ENCODE results near the gene CRYM.
A peak's percentile ranks its signal among the peaks of the same experiment; 100 is the strongest.
"Not testable (repeated sequence)": the region's sequence is repeated elsewhere in the genome, so short reads cannot be mapped to it uniquely, and the experiment has no call there.

Gene CRYM

GRCh38 chr16:21277927-21278706 lies at the start of gene CRYM:
TSS of gene CRYM (minus strand) at chr16:21278290. CDS start at chr16:21278251, 39 bp downstream.
- peak in 41 of 42 donors; percentile 41 to 86 (median 71) for DNase-seq

GRCh38 chr16:21327046-21327445 lies 49.0 kb upstream of the CRYM start:
- no peak for DNase-seq
- intact Hi-C loops (cut with DNase I) = loop anchor here (10.0 kb wide), 1 partner anchor 52 kb away; the partner anchor contains the start of gene CRYM

More at GRCh38 chr16:21277927-21278706, at the start of gene CRYM:
- intact Hi-C loops (cut with DNase I) = loop anchor here (10.0 kb wide), 1 partner anchor 47 kb away; no protein-coding TSS in a partner anchor

DNA sequence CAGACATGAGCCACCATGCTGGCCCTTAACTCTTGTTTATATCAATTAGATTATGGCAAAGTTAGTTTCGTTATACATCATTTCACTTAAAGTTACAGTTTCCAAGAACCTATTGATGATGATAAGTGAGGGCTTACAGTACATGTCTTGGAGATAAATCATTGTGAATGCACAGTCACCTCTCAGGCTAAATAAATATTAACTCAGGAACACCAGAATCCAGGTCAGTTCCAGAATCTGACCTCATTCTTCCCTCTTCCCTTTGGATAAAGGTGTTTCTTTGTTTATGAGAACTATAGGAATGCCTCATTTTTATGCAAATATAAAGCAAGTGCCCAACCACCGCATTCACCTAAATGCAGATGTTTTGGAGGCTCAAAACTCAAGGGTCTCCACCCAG lies 48.4 kb upstream of the CRYM start:
- intact Hi-C loops (cut with DNase I) = loop anchor here (10.0 kb wide), 1 partner anchor 52 kb away; the partner anchor contains the start of gene CRYM
- no peak for DNase-seq

GRCh38 chr16:21324267-21324666 lies 46.2 kb upstream of the CRYM start:
- intact Hi-C loops (cut with DNase I) = loop anchor here (10.0 kb wide), 1 partner anchor 49 kb away; the partner anchor contains the start of gene CRYM
- no peak for DNase-seq

DNA sequence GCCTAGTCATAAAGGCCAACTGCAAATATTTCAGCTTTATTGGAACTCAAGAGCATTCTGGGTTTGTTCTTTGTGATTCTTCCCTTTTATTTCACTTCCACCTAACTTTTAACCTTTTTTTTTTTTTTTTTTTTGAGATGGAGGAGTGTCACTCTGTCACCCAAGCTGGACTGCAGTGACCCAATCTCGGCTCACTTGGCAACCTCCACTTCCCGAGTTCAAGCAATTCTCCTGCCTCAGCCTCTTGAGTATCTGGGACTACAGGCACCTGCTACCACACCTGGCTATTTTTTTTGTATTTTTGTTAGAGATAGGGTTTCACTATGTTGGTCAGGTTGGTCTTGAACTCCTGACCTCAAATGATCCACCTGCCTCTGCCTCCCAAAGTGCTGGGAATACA lies 44.2 kb upstream of the CRYM start:
- intact Hi-C loops (cut with DNase I) = loop anchor here (10.0 kb wide), 1 partner anchor 47 kb away; the partner anchor contains the start of gene CRYM
- not testable (repeated sequence) for DNase-seq

DNA sequence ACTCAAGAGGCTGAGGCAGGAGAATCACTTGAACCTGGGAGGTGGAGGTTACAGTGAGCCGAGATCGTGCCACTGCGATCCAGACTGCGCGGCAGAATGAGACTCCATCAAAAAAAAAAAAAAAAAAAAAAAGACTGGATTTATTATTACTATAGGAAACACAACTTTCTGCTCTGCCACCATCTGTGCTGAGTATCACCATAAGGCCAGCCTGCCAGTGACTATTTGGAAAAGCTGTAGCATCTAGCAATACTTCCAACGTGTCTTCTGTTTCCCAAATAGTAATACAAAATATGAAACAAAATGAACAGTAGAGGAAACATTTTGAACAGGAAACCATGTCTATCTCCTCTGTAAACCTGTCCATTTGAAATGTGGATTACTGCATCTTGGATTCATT lies 43.6 kb upstream of the CRYM start:
- DNase-seq = no peak
- intact Hi-C loops (cut with DNase I) = loop anchor here (10.0 kb wide), 1 partner anchor 47 kb away; the partner anchor contains the start of gene CRYM

DNA sequence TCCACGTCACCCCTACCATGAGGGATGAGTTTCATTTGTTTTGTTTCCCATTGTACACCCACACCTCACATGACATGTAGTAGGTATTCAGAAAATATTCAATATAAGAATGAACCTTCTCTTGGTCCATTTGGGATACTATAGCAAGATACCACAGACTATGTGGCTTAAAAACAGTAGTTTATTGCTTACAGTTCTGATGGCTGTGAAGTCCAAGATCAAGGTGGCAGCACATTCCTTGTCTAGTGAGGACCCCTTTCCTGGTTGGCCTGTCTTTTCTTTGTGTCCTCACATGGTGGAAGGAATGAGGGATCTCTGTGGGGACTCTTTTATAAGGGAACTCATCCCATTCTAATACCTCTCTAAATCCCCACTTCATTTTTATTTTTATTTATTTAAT lies 36.2 kb upstream of the CRYM start:
- DNase-seq = no peak
- intact Hi-C loops (cut with DNase I) = no loop called here

DNA sequence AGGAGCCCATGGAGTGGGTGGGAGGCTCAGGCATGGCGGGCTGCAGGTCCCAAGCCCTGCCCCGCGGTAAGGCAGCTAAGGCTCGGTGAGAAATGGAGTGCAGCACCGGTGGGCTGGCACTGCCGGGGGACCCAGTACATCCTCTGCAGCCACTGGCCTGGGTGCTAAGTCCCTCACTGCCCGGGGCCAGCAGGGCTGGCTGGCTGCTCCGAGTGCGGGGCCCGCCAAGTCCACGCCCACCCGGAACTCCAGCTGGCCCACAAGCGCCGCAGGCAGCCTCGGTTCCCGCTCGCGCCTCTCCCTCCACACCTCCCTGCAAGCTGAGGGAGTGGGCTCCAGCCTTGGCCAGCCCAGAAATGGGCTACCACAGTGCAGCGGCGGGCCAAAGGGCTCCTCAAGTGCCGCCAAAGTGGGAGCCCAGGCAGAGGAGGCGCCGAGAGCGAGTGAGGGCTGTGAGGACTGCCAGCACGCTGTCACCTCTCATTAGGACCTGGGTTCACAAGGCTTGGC lies 34.8 kb upstream of the CRYM start:
- intact Hi-C loops (cut with DNase I); DNase-seq: not testable (repeated sequence)

GRCh38 chr16:21312046-21312445 lies 34.0 kb upstream of the CRYM start:
- intact Hi-C loops (cut with DNase I); DNase-seq: not testable (repeated sequence)

DNA sequence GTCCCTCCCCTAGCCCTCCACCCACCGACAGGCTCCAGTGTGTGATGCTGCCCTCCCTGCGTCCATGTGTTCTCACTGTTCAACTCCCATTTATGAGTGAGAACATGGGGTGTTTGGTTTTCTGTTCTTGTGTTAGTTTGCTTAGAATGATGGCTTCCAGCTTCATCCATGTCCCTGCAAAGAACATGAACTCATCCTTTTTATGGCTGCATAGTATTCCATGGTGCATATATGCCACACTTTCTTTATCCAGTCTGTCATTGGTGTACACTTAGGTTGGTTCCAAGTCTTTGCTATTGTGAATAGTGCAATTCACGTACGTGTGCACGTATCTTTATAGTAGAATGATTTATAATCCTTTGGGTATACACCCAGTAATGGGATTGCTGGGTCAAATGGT lies 28.6 kb upstream of the CRYM start:
- DNase-seq = not testable (repeated sequence)
- intact Hi-C loops (cut with DNase I) = loop anchor here (10.0 kb wide), 2 partner anchors 122 to 152 kb away; partner anchors contain the start of genes DNAH3 and LDAF1

- DNase-seq = no peak
- intact Hi-C loops (cut with DNase I) = loop anchor here (10.0 kb wide), 2 partner anchors 118 to 148 kb away; partner anchors contain the start of genes DNAH3 and LDAF1
Measured at GRCh38 chr16:21302898-21303528, 24.9 kb upstream of the CRYM start.

DNA sequence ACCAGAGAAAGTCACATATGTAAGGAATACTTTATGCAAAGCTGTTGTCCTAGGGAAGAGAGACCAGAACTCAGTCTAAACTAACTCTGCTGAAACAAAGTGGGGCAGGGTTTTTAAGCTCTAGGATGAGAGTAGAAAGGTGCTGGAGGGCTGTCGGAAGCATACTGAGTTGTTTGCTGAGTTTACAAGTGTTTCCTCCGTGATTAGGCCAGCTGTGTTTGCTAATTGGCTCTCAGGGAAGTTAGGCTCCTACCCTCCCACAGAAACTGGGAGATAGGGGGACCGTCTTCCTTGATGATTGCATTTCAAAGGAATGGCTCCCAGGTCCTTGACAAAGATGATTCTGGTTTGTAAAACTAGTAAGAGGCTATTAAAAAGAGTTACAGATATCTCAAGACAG lies 24.4 kb upstream of the CRYM start:
- DNase-seq = no peak
- intact Hi-C loops (cut with DNase I) = loop anchor here (10.0 kb wide), 2 partner anchors 118 to 148 kb away; partner anchors contain the start of genes DNAH3 and LDAF1

DNA sequence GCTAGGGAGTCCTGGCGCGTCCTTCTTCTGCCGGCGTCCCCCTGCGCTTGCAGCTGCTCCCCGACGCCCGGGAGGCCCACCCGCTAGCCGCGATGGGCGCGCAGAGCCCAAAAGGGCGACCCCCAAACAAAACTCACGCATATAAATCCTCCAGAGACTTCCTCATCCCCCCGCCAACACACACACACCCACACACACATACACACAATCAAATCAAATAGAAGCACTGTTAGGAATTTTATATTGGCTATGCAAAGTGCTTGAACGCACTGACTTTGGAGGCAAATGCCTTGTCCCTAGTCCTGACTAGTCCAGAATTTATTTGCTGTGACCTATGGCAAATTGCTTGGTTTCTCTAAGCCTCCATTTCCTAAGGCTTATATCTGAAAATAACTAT lies 23.8 kb upstream of the CRYM start:
- intact Hi-C loops (cut with DNase I) = loop anchor here (10.0 kb wide), 2 partner anchors 117 to 147 kb away; partner anchors contain the start of genes DNAH3 and LDAF1

GRCh38 chr16:21301168-21301894 lies 23.2 kb upstream of the CRYM start:
- intact Hi-C loops (cut with DNase I) = loop anchor here (10.0 kb wide), 2 partner anchors 117 to 147 kb away; partner anchors contain the start of genes DNAH3 and LDAF1
- DNase-seq = peak in 37 of 42 donors; percentile 18 to 69 (median 38)

More for the DNA sequence above, 23.8 kb upstream of the CRYM start:
- DNase-seq = no peak

DNA sequence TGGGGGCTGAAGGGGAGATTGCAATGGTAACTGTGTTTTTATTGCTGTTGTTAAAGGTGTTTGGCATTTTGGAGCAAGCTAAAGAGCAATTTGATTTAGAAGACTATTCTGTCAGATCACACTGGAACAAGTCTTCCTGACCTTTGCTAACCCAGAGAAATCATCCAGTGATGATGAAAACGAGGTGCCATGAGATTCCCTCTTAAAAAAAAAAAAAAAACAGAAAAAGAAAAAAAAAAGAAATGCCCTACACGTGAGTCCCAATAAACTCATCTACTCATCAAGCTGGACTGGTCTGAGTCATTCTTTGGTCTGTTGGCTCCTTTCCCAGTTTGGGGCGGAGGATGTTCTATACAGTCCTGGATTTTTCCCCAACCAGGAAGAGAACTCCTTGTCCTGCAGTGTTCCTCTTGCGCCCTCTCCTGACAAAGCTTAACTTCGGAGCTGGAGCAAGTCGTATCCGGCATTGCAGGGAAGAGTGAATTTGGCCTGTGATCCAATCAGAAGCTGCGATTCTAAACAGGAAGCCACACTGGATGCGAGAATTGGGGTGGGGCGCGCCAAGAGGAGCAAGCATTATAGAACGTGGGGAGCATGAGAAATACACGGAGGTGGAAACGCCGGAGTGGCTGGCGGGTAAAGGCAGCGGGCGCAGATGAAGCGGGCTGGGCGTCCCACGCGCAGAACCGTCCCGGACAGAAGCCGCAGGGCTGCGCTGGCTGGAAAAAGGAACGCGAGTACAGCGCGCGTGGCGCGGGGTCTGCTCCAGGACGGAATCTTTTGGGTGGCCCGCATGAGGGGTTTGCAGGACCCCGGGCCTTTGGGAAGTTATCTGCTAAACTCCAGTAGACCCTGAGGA lies 22.4 kb upstream of the CRYM start:
- intact Hi-C loops (cut with DNase I) = loop anchor here (10.0 kb wide), 2 partner anchors 116 to 146 kb away; partner anchors contain the start of genes DNAH3 and LDAF1

GRCh38 chr16:21289789-21290188 lies 11.7 kb upstream of the CRYM start:
- DNase-seq; intact Hi-C loops (cut with DNase I): not testable (repeated sequence)

More for the DNA sequence above, 22.4 kb upstream of the CRYM start:
- DNase-seq = peak; percentile 72 to 97 (median 90)

DNA sequence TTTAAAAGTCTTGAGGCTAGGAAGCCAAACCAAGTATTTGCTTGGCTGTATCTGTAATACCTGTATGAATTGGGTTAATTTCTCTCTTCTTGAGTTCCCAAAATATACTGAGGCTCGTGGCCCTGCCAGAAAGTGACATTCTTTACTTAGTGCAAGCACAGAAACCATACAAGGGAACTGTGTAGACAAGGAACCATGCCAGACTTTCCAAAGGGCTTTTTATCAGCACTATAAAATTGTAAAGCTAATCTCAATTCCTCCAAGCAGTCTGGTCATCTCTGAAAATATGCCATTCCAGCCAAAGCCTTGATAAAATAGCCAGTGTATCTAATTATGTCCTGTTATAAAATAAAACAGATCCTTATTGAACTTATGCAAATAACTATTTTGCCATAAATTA lies 7.2 kb upstream of the CRYM start:
- intact Hi-C loops (cut with DNase I) = no loop called here
- peak in 1 of 42 donors; percentile 6 for DNase-seq

DNA sequence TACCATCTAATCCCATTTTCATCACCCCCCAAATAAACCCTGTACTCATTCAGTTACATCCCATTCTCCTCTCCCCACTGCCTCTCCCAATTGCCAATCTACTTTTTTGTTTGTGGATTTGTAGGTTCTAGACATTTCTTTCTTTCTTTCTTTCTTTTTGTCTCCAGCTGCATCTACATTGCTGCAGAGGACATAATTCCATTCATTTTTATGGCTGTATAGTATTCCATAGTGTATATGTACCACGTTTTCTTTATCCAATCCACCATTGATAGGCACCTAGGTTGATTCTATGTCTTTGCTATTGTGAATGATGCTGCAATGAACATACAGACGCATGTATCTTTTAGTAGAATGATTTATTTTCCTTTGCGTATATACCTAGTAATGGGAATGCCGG lies 6.3 kb upstream of the CRYM start:
- intact Hi-C loops (cut with DNase I) = no loop called here
- DNase-seq = no peak
